CD4-positive, alpha-beta T cell treated with Interferon gamma for 1 hour (primary cell): ENCODE data around the gene GALNT15.

Source experiments
- DNase-seq: peaks from one replicate; pipeline ENCODE4 v3.0.0-alpha.2; 2020

Gene GALNT15

GRCh38 chr3:16233806-16234205, 59.3 kb downstream of the GALNT15 start:
- DNase-seq = no peak

- no peak for DNase-seq
These were observed 59.8 kb downstream of the GALNT15 start for GRCh38 chr3:16234281-16234680.

GRCh38 chr3:16236030-16236639, 61.7 kb downstream of the GALNT15 start:
- DNase-seq = no peak

GRCh38 chr3:16236856-16237393, 62.4 kb downstream of the GALNT15 start:
- no peak for DNase-seq

GRCh38 chr3:16239086-16239770, 64.7 kb downstream of the GALNT15 start:
- DNase-seq = no peak

- no peak for DNase-seq
These were observed 65.3 kb downstream of the GALNT15 start for GRCh38 chr3:16239780-16240179.

- no peak for DNase-seq
These were observed 65.9 kb downstream of the GALNT15 start for GRCh38 chr3:16240229-16241023.

GRCh38 chr3:16241225-16241624, 66.7 kb downstream of the GALNT15 start:
- DNase-seq = no peak

- no peak for DNase-seq
These were observed 67.7 kb downstream of the GALNT15 start for GRCh38 chr3:16242177-16242576.

- DNase-seq = no peak
These were observed 69.4 kb downstream of the GALNT15 start for GRCh38 chr3:16243706-16244490.

GRCh38 chr3:16245609-16246008, 71.1 kb downstream of the GALNT15 start:
- DNase-seq = no peak

GRCh38 chr3:16247282-16248061, 73.0 kb downstream of the GALNT15 start:
- DNase-seq = peak; percentile 72

GRCh38 chr3:16248556-16248955, 74.1 kb downstream of the GALNT15 start:
- no peak for DNase-seq

GRCh38 chr3:16249336-16249735, 74.9 kb downstream of the GALNT15 start:
- no peak for DNase-seq

- DNase-seq = no peak
These were observed 75.4 kb downstream of the GALNT15 start for GRCh38 chr3:16249886-16250285.

GRCh38 chr3:16251316-16252085, 77.0 kb downstream of the GALNT15 start:
- no peak for DNase-seq

GRCh38 chr3:16252243-16252978, 77.9 kb downstream of the GALNT15 start:
- DNase-seq = no peak

GRCh38 chr3:16252988-16253387, 78.5 kb downstream of the GALNT15 start:
- no peak for DNase-seq

GRCh38 chr3:16253601-16254000, 79.1 kb downstream of the GALNT15 start:
- peak; percentile 45 for DNase-seq

GRCh38 chr3:16254916-16255315, 80.4 kb downstream of the GALNT15 start:
- no peak for DNase-seq
